Erythroblast (primary cell): Measurements from ENCODE around the gene DOCK2.
"Not testable (repeated sequence)": the region's sequence is repeated elsewhere in the genome, so short reads cannot be mapped to it uniquely, and the experiment has no call there.

Experiments
- DNase-seq, 2 experiments: peaks; one replicate each; lab custom pipeline; 2025; lab: John Stamatoyannopoulos, UW
- GATA1 ChIP-seq: IDR thresholded peaks from 2 replicates; pipeline ENCODE4 v1.6.1; 2011; ENCODE audit warnings: low read depth, mild to moderate bottlenecking, control low read depth, low read length, moderate library complexity
- POLR2A ChIP-seq: IDR thresholded peaks from 2 replicates; pipeline ENCODE4 v1.6.1; 2011; ENCODE audit warnings: mild to moderate bottlenecking, low read length

Gene DOCK2

GRCh38 chr5:170080217-170080616, 443.1 kb downstream of the DOCK2 start:
- no peak for DNase-seq
- TF ChIP-seq POLR2A (no peak), GATA1 (no peak)

GRCh38 chr5:170080786-170081445, 443.8 kb downstream of the DOCK2 start:
- no peak for DNase-seq
- TF ChIP-seq GATA1 = no peak

- no peak for DNase-seq
- no peak for TF ChIP-seq POLR2A
- TF ChIP-seq GATA1 = no peak
Measured at GRCh38 chr5:170081616-170082015, 444.5 kb downstream of the DOCK2 start.

GRCh38 chr5:170082701-170083100, 445.6 kb downstream of the DOCK2 start:
- DNase-seq = no peak
- TF ChIP-seq GATA1 = no peak
- no peak for TF ChIP-seq POLR2A

- no peak for TF ChIP-seq POLR2A
- TF ChIP-seq GATA1 = no peak
- no peak for DNase-seq
Measured at GRCh38 chr5:170087168-170087817, 450.2 kb downstream of the DOCK2 start.

- TF ChIP-seq GATA1 (no peak), POLR2A (no peak)
- no peak for DNase-seq
Measured at GRCh38 chr5:170092455-170093101, 455.5 kb downstream of the DOCK2 start.

- not testable (repeated sequence) for DNase-seq
Measured at GRCh38 chr5:170094329-170094728, 457.3 kb downstream of the DOCK2 start.

GRCh38 chr5:170095646-170096045, 458.6 kb downstream of the DOCK2 start:
- TF ChIP-seq POLR2A (no peak), GATA1 (no peak)
- DNase-seq = no peak

- DNase-seq = no peak
- TF ChIP-seq POLR2A = no peak
Measured at GRCh38 chr5:170097934-170098333, 460.9 kb downstream of the DOCK2 start.

GRCh38 chr5:170100066-170100943, 463.2 kb downstream of the DOCK2 start:
- peak; percentile 71 to 82 for DNase-seq
- TF ChIP-seq POLR2A (no peak), GATA1 (no peak)

GRCh38 chr5:170103447-170103846, 466.4 kb downstream of the DOCK2 start:
- DNase-seq = no peak
- TF ChIP-seq POLR2A (no peak), GATA1 (no peak)

- no peak for DNase-seq
- TF ChIP-seq GATA1 (no peak), POLR2A (no peak)
Measured at GRCh38 chr5:170104299-170104698, 467.2 kb downstream of the DOCK2 start.

- TF ChIP-seq GATA1 = no peak
- TF ChIP-seq POLR2A = no peak
- no peak for DNase-seq
Measured at GRCh38 chr5:170104710-170105109, 467.6 kb downstream of the DOCK2 start.
